Stimulated activated CD4-positive, alpha-beta T cell treated with anti-CD3 and anti-CD28 coated beads, Interleukin-4, amount 100 ng/mL, for 24 hours (primary cell): Measurements from ENCODE around the gene CCL11.

Source experiments
- DNase-seq: peaks from one replicate; pipeline ENCODE4 v3.0.0-alpha.2; 2020

Gene CCL11

DNA sequence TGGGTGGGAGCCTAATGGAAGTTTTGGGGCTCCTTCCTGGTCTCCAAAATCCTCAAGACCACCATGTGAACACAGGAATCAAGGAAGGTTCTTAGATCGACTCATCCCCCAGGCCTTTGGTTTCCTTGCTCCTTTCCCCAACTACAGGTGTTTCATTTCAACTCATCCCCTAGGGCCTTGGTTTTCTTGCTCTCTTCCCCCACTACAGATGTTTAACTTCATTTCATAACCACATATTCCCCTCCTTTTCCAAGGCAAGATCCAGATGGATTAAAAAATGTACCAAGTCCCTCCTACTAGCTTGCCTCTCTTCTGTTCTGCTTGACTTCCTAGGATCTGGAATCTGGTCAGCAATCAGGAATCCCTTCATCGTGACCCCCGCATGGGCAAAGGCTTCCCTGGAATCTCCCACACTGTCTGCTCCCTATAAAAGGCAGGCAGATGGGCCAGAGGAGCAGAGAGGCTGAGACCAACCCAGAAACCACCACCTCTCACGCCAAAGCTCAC, at the start of gene CCL11:
Gene CCL11 (plus strand): TSS at position 457 of the 507 bp plus-strand sequence. CDS start 67 bp downstream, outside the sequence.
- DNase-seq, result no peak

- DNase-seq, result no peak
Measured at GRCh38 chr17:34236281-34236892, 49.2 kb upstream of the CCL11 start.

DNA sequence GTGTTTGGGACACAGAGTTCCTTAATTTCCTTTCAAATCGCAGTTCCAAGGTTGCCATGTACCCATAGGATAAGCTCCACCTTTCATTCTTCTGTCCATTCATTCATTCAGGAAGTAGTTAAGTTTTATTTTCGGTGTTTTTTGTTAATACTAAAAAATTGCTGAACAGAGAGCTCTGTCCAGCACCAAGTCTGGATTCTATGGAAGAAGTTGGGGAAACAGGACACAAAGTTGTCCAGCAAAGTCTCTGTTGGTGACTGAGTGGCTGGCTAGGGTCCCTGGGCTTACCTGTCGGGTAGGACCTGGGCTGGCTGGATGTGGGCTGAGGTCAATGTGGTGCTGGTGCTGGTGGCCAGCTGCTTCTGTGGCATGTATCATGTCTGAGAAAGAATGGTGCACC, 48.1 kb upstream of the CCL11 start:
- no peak for DNase-seq

- DNase-seq, result no peak
Measured at GRCh38 chr17:34241062-34241461, 44.5 kb upstream of the CCL11 start.

- no peak for DNase-seq
Measured at GRCh38 chr17:34242587-34243363, 42.8 kb upstream of the CCL11 start.

DNA sequence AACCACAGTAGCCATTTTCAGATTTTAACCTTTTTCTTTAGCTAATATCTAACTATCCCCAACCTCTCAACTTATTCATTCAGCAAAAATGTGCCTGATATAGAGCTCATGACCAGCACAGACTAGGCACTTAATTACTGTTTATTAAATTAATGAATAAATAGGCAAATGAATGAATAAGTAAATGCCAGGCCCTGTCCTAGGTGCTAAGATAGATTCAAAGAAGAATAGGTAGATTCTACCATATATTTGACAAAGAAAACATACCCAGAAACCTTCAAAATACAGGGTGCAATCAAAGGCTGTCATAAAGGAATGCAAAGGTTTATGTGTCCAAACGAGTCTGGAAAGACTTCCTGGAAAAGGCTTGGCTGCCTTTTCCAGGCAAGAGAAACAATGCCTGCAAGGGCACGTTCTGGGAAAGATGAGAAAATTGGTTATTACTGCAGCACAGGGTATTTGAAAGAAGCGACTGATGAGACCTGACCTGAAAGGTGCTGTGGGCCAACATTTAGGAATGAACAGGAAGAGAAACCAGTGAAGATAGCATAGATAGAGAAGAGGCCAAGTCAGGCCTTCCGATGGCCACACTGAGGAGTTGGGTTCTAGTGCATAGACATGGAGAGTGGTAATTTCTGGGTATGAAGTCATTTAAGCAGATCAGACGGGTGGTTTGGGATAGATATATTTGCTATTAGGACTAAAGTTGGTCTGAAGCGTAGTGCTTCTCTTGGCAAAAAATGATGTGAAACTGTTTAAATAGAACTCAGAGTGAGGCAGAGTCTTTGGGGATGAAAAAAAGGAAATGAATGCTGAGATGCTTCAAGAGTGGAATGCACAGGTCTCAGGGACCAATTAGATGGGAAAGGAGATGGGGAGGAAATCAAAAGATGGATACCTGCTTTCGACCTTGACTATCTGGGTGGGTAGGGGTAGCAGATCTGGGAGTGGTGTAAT, 41.9 kb upstream of the CCL11 start:
- DNase-seq, result no peak

DNA sequence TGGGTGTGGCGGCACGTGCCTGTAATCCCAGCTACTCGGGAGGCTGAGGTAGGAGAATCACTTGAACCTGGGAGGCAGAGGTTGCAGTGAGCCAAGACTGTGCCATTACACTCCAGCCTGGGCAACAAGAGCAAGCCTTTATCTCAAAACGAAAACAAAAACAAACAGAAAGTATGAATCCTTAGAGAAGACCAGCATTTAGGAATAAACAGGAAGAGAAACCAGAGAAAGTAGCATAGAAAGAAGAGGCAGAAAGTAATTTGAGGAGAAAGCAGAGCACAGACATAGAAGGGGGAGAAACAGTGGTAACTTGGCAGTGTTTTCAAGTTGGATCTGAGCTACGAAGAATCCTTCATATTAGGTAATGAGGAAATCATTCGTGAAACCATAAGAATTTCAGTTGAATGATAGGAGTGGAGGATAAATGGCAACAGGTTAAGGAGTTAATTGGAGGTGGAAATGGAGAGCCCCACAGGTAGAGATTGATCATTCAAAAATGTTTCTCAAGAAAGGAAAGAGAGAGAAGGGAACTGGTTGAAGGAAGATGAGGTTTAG, 40.1 kb upstream of the CCL11 start:
- no peak for DNase-seq

- DNase-seq, result no peak
Measured at GRCh38 chr17:34246446-34246845, 39.1 kb upstream of the CCL11 start.

- DNase-seq, result no peak
Measured at GRCh38 chr17:34246881-34247280, 38.7 kb upstream of the CCL11 start.

GRCh38 chr17:34248511-34249024, 37.0 kb upstream of the CCL11 start:
- DNase-seq, result no peak

DNA sequence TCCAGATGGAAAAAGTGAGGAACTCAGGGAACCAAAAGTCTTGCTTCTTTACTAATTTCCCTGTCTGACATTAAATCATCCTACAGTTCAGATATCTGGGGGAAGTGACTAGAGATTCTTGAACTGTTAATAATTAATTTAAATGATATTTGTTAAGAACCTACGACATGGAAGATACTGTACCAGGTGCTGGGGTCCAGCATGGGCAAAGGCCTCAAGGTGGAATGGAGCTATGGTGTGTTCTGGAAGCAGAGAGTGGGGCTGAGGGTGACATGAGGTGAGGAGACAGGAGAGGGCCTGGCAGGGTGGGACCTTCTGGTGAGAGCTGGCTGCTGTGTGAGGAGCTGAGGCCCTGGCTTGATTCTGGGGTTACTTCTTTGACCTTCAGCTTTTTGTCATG, 36.5 kb upstream of the CCL11 start:
- DNase-seq, result no peak

DNA sequence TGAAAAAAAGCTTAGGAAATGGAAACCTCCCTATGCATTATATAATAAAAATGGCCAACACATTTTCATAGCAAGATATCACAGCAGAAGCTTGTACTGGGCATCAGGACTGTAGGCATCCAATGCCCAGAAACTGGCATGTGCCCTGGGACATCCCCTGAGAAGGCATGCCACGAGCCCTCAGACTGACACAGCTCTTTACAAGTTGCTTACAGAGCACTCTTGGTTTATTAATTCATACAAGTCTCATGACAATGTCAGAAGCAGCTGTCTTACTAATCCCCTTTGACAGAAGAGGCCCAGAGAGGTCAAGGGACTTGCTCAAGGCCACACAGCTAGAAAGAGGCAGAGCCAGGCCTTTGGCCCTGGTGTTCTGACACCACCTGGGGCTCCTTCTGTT, 36.1 kb upstream of the CCL11 start:
- no peak for DNase-seq

DNA sequence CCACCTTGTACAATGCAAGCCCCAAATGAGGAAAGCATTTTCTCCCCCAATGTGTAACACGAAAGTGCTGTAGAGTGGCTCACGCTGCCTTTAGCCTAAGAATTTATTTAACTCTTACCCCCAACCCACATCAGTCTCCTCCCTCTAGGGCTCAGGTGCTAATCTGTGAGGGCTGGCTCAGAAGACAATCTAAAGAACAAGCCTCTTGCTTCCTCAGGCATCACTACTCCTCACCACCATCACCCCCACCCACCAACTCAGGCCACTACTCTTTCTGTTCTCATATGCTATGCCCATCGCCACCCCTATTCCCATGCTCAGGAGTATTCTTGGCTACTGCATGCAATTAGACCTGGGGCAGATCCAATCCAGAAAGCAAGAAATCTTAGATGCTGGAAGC, 34.4 kb upstream of the CCL11 start:
- DNase-seq, result no peak

DNA sequence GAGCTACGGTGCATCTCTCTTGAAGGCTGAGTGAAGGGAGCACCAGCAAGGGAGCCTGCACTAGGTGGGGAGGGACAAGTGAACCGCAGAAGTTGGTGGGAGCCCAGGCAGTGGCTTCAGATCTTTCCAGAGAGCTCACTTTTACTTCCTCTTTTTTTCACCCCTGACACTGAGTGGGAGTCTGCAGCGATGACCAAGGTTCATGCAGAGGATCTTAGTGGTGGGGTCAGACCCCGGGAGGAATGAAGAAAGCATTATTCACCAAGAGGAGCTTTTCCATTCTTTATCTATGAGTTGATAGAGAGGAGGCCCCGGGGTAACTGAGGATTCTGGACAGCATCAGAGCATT, 33.5 kb upstream of the CCL11 start:
- DNase-seq, result no peak

- DNase-seq, result no peak
Measured at GRCh38 chr17:34252444-34253138, 33.0 kb upstream of the CCL11 start.

DNA sequence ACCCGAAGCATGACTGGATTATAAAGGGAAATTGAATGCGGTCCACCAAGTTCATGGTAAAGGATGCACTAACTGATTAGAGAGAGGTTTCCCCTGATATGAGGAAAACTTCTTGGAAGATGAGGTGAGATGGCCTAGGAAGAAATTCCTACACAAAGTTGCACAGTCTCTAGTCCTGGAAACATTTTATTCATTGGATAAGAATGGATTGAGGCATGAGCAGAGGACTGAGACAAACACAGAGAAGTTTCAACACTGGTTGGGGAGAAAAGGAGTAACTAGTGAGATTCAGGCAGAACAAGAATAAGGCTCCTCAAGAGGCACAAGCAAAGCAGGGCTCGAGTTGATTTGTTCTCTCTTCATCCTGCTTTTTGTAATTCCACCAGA, 32.4 kb upstream of the CCL11 start:
- no peak for DNase-seq

GRCh38 chr17:34254146-34254545, 31.4 kb upstream of the CCL11 start:
- DNase-seq, result no peak

GRCh38 chr17:34254651-34255380, 30.7 kb upstream of the CCL11 start, which contains the start of gene CCL2:
Gene CCL2, plus strand, starts transcription at chr17:34255285. Its CDS starts 65 bp downstream, at chr17:34255350.
- DNase-seq, result no peak

GRCh38 chr17:34255381-34255732, 30.2 kb upstream of the CCL11 start:
- DNase-seq, result no peak

DNA sequence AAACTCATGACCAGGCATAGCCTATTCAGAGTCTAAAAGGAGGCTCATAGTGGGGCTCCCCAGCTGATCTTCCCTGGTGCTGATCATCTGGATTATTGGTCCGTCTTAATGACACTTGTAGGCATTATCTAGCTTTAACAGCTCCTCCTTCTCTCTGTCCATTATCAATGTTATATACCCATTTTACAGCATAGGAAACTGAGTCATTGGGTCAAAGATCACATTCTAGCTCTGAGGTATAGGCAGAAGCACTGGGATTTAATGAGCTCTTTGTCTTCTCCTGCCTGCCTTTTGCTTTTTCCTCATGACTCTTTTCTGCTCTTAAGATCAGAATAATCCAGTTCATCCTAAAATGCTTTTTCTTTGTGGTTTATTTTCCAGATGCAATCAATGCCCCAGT, 29.7 kb upstream of the CCL11 start:
- no peak for DNase-seq

DNA sequence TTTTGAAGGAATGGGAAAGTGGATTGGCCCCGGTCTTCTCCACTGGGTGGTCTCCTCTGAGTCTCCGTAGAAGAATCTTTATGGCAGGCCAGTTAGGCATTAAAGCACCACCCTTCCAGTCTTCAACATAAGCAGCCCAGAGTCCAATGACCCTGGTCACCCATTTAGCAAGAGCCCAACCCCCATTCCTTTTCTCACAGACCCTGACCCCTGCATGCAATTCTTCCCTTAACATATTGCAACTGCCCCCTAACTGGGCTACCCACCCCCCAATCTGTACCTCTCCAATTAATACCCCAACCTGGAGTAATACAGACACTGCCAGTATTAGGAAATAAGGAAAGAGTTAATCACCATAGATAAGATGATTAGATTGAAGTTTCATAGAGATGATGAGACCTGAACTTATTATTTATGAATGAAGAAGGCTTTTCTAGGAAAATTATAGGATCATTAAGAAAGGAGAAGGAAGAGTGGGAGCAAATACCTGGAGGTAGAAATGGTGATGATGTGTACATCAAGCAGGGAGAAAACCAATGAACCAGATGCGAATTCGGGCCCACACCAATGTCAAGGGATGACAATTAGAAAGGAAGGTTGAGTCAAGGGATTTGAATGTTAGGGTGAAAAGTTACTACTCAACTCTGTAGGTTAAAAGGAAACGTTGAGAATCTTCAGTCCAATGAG, 28.1 kb upstream of the CCL11 start:
- DNase-seq, result no peak
